ENCODE measurements around the gene GUCD1.

Gene GUCD1

DNA sequence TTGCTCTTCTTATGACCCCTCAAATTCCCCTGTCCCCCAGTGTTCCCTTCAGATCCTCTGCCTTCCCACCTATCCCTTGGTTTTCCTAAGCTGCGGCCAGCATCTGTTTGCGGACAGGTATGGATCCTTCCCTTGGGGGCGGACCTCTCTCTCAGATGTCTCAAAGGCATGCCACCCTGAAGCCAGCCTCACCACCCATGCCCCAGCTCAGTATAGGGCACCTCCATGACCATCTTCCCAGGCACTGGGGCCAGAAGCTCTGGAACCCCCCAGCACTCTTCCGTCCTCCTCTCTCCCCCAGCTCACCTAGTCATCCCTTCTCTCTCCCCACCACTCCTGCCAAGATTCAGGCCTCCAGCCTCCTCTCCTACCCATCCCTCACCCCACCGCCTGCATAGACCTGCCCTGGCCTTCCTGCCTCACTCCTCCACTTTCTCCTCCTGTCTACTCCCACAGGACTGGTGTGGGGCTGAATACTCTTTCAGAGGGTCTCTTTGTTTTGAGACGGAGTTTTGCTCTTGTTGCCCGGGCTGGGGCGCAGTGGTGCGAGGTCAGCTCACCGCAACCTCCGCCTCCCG lies 35.7 kb upstream of the GUCD1 start:
- DNase-seq (ENCODE audit: low read depth), result no peak

DNA sequence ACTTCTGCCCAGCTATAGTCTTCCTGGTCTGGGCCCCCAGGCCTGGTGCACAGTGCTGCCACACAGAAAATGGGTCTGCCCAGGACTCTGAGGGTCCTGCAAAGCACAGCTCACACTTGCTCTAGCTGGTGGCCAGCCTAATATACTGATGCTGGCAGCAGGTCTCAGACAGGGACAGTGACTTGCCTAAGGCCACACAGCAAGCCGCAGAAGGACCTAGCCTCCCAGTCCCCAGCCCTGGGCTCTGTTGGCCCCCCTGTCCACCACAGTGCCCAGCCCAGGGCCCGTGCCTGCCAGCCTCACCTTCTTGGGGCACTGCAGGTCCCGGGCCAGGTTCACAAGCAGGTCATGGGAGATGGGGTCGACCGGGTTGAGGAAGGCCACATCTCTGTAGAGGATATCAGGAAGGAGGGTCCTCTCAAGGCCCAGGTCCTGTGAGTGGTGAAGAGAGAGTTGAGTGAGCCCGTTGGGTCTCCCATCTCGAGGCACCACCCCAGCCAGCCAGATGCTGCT lies 34.6 kb upstream of the GUCD1 start:
- DNase-seq (ENCODE audit: low read depth), result no peak

GRCh38 chr22:24588757-24589481 lies 34.0 kb upstream of the GUCD1 start:
- no peak for DNase-seq (ENCODE audit: low read depth)

DNA sequence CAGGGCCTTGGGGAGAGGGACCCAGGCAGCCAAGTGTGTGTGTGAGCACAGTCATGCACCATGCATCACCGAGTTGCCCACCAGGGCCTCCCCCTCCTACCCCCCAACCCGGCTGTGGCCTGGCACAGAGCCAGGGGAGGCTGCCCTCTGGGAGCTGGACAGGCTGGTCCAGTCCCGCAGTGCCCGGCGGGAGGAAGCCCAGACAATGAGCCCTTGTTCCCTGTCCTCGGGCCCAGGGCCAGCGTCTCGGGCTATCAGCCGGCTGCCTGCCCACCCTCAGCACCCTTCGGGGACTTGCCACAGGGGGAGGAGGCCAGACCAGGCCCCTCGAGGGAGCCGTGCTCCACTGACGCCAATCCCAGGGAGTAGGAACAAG lies 33.4 kb upstream of the GUCD1 start:
- DNase-seq (ENCODE audit: low read depth), result no peak

DNA sequence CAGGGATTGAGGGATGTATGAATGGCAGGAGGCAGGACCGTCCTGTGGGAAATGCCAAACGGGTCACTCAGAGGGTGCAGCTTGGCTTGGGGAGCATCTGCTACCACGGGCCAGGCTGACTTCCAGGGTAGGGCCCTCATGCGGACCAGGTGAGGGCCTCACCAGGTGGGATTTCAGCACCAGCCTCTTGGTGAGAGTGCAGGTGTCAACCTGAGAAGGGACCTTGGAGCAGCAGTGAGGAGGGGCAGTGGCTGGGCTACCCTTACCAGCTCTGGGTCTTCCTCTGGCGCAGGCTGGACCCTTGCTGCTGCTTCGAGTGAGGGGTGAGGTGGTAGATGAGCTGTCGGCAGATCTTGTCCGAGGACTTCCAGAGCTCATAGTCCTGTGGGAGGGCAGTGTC lies 33.0 kb upstream of the GUCD1 start:
- no peak for DNase-seq (ENCODE audit: low read depth)

- no peak for DNase-seq (ENCODE audit: low read depth)
Observed at GRCh38 chr22:24587251-24587650, 32.3 kb upstream of the GUCD1 start.

GRCh38 chr22:24585927-24586546 lies 31.1 kb upstream of the GUCD1 start:
- DNase-seq (ENCODE audit: low read depth), result no peak

GRCh38 chr22:24585461-24585860 lies 30.5 kb upstream of the GUCD1 start:
- no peak for DNase-seq (ENCODE audit: low read depth)

DNA sequence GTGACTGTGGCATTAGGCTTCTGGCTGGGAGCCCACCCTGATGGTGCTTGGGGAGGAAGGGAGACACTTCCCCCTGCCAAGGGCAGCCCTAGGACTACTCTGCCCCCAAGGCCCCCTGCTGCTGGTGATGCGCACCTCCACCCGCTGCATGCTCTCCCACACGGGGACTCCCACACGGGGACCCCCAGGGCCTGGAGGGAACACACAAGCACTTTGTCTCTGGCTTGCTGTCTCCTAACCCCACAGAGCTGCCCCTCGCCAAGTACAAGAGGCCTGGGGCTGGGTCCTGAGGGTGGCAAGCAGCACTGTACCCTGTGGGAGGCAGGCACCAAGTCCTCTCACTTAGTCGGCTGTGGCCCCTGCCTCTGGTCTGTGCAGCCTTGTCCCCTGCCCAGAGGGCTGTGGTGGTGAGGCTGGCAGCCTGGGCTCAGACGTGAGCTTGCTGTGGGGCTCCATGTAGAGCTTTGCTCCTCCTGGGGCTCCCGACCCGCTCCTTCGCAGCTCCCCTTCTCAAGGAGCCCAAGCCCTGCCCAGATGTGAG lies 30.0 kb upstream of the GUCD1 start:
- no peak for DNase-seq (ENCODE audit: low read depth)

GRCh38 chr22:24584166-24584790 lies 29.3 kb upstream of the GUCD1 start:
- no peak for DNase-seq (ENCODE audit: low read depth)

DNA sequence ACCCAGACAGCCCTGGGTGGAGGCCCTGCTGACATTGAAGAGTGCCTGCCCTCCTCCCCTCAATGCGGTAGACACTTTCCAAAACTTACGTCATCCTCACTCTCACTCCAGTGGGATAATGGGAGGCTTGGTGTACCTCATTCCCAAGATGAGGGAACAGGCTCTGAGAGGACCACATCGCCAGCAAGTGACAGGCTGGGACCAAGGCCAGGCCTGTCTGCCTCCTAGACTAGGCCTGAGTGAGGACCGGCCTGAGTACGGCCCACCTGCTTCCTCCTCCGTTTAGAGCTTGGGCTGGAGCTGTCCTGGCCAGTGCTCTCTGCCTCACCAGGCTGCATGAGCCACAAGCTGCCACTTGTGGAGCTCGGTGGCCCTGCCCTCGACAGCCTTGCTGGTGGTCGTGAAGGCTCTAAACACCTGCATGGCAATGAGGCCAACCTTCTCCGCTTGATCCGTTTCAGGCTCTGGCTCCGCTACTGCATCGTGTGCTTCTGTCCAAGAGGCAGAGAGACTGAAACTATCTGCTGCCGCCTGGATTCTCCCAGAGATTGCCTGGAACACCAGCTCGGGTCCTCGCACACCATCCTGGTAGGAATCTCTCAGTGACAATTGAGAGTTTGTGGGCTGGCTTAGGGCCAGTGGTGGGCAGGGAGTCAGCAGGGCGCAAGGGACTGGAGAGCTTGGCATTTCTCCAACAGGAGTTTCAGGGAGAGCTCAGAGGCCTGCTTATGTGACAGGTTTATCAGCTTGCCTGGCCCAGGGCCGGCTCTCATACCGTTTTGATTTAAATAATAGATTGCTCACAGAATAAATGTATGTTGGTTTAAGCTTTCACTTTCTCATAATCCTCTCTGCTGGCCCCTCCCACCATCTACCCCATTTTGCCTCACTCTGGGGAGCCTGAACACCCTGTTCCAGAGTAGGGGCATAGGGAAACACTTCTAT lies 28.6 kb upstream of the GUCD1 start:
- DNase-seq (ENCODE audit: low read depth), result peak; percentile 37

GRCh38 chr22:24582056-24582814 lies 27.3 kb upstream of the GUCD1 start:
- no peak for DNase-seq (ENCODE audit: low read depth)

DNA sequence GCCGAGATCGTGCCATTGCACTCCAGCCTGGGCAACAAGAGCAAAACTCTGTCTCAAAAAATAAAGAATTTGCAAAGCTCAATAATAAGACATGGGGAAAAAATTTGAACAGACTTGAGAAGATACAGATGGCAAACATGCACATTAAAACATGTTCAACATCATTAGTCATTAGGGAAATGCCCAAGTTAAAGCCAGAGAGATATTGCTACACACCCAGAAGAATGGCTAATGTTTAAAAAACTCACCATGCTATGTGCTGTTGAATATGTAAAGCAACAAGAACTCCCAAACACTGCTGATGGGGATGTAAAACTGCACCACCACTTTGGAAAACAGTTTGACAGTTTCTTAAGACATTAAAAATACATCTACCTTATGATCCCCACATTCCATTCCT lies 25.3 kb upstream of the GUCD1 start:
- DNase-seq (ENCODE audit: low read depth), result peak; percentile 94

DNA sequence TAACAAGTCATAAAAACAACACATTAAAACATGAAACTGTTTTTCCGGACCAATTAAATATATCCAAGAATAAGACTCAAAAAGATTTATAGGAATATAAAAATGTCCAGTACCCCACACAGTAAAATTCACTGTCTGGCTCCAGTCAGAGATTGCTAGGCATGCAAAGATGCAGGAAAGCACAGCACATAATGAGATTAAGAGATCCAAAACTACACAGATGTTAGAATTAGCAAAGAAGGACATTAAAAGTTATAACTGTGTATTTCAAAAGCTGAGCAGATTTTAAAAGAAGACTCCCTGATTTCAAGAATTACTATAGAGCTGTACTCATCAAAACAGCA lies 24.3 kb upstream of the GUCD1 start:
- no peak for DNase-seq (ENCODE audit: low read depth)

GRCh38 chr22:24578355-24579257 lies 23.7 kb upstream of the GUCD1 start:
- DNase-seq (ENCODE audit: low read depth), result peak; percentile 78

- no peak for DNase-seq (ENCODE audit: low read depth)
Observed at GRCh38 chr22:24576778-24577177, 21.8 kb upstream of the GUCD1 start.

GRCh38 chr22:24571266-24571665 lies 16.3 kb upstream of the GUCD1 start:
- DNase-seq (ENCODE audit: low read depth), result no peak

- DNase-seq (ENCODE audit: low read depth), result no peak
Observed at GRCh38 chr22:24567668-24568067, 12.7 kb upstream of the GUCD1 start.

DNA sequence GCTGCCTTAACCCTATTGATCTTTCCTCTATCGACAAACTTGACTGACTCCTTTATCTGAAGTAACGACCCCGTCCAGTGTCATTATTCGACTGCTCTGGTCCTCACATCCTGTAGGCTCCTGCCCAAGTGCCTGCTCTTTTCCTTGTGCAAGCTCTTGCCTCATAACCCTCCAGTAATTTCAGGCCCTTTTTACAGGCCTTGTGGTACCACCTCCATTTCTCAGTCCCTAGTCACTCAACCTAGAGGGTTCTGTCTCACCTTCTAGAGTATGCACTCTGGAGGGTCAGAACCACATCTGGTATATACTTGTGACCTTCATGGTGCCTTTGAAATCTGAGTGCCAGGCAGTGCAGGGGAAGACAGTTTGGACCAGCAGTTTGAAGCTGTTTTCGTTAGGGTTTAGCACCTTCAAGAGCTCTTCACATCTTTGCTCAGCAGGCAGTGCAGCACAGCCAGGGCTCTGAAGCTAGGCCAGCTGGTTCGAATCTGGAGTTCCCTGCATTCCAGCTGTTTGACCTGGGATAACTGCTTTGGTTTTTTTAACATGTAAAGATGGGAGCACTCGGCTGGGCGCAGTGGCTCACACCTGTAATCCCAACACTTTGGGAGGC lies 12.1 kb upstream of the GUCD1 start:
- peak; percentile 29 for DNase-seq (ENCODE audit: low read depth)

All from amniotic epithelial cell (primary cell).